Hematopoietic multipotent progenitor cell treated with erythropoietin and hydrocortisone succinate and interleukin-3 and kit ligand, for 4 days (in vitro differentiated cells): ENCODE results near the gene KDM1B.

Experiments used
- DNase-seq: peaks from one replicate; pipeline ENCODE4 v3.0.0-alpha.2; 2015

KDM1B gene

GRCh38 chr6:18235524-18235923 is 80.3 kb downstream of the KDM1B start:
- no peak for DNase-seq

GRCh38 chr6:18237167-18237566 is 81.9 kb downstream of the KDM1B start:
- DNase-seq, result no peak

GRCh38 chr6:18240230-18240629 is 85.0 kb downstream of the KDM1B start:
- no peak for DNase-seq

GRCh38 chr6:18241208-18242038 is 86.2 kb downstream of the KDM1B start:
- DNase-seq, result no peak

- DNase-seq, result no peak
Measured at GRCh38 chr6:18242062-18242851, 87.0 kb downstream of the KDM1B start.

GRCh38 chr6:18243302-18243893 is 88.2 kb downstream of the KDM1B start:
- DNase-seq, result no peak

GRCh38 chr6:18244251-18244650 is 89.0 kb downstream of the KDM1B start:
- DNase-seq, result no peak

- no peak for DNase-seq
Measured at GRCh38 chr6:18245079-18245478, 89.9 kb downstream of the KDM1B start.

GRCh38 chr6:18245642-18246041 is 90.4 kb downstream of the KDM1B start:
- DNase-seq, result no peak

GRCh38 chr6:18246205-18246604 is 91.0 kb downstream of the KDM1B start:
- no peak for DNase-seq

- DNase-seq, result no peak
Measured at GRCh38 chr6:18247002-18247401, 91.8 kb downstream of the KDM1B start.

GRCh38 chr6:18248698-18249097 is 93.5 kb downstream of the KDM1B start:
- DNase-seq, result no peak

- DNase-seq, result no peak
Measured at GRCh38 chr6:18249271-18249670, 94.0 kb downstream of the KDM1B start.

- DNase-seq, result no peak
Measured at GRCh38 chr6:18253635-18254034, 98.4 kb downstream of the KDM1B start.

GRCh38 chr6:18254793-18255192 is 99.6 kb downstream of the KDM1B start:
- DNase-seq, result no peak

- DNase-seq, result no peak
Measured at GRCh38 chr6:18259675-18260447, 104.6 kb downstream of the KDM1B start.

GRCh38 chr6:18260448-18261106 is 105.4 kb downstream of the KDM1B start:
- DNase-seq, result no peak

- DNase-seq, result no peak
Measured at GRCh38 chr6:18261877-18262276, 106.7 kb downstream of the KDM1B start.

GRCh38 chr6:18262702-18263417 is 107.6 kb downstream of the KDM1B start:
- peak; percentile 40 for DNase-seq

- peak; percentile 58 for DNase-seq
Measured at GRCh38 chr6:18263418-18264218, 108.4 kb downstream of the KDM1B start.
